A172 (cell line): Measurements from ENCODE around the gene DOK7. TPM values are rescaled to one million over a fixed set of nuclear protein-coding genes. Genes with fewer than 3 reads are reported as not detected.
"Not testable (repeated sequence)": the region's sequence is repeated elsewhere in the genome, so short reads cannot be mapped to it uniquely, and the experiment has no call there.

Source experiments
- DNase-seq: peaks from one replicate; pipeline ENCODE4 v3.0.0-alpha.2; 2015; ENCODE audit warnings: low spot score
- total RNA-seq: library from RNA; depleted of rRNA; stranded (reverse); fragments of >200 nt; shearing (Covaris generic); gene quantifications from 2 replicates; pipeline ENCODE4 v1.2.3, GENCODE V29; 2014; rRNA removed

DOK7 gene
- total RNA-seq, 1 experiment from 2014 or later = 21.4 TPM

DNA sequence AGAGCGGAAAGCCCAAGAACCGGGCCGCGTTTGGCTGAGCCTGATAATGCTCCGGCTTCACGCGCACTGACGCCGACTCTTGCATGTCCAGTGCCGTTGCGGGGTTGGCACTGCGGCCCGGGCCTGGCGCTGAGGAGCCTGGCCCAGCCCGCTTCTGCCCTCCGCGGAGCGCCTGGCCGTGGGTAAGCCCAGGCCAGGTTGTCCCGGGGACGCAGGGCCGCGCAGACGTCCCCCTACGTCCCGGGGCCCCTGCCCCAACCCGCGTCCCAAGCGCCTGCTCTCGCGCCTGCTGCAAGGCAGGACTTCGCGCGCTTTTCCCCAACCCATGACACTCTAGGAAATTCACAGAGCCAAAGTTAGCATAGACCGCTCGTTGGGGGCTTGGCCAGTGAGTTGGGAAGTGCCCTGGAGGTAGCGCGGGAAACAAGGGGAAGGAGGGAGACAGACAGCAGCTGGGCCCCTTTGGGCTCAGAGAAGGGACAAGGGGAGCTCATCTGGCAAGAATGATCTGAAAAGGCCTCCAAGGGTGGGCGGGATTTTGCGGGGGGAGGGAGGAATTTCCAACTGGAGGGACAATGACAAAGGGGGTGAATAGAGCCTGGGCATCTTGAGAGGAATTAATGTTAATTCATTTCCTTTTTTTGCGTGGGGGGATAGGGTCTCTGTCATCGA, 69.8 kb downstream of the DOK7 start:
- no peak for DNase-seq

DNA sequence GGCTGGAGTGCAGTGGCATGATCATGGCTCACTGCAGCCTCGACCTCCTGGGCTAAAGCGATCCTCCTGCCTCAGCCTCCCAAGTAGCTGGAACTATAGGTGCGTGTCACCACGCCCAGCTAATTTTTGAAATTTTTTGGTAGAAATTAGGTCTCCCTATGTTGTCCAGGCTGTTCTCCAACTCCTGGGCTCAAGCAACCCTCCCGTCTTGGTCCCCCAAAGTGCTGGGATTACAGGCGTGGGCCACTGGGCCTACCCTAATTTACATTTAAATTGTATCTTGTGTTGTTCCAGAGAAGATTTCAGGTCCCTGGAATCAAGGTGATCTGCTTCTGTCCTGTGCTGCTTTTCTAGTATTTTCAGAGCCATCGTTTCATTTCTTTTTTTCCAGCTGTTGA, 70.3 kb downstream of the DOK7 start:
- no peak for DNase-seq

DNA sequence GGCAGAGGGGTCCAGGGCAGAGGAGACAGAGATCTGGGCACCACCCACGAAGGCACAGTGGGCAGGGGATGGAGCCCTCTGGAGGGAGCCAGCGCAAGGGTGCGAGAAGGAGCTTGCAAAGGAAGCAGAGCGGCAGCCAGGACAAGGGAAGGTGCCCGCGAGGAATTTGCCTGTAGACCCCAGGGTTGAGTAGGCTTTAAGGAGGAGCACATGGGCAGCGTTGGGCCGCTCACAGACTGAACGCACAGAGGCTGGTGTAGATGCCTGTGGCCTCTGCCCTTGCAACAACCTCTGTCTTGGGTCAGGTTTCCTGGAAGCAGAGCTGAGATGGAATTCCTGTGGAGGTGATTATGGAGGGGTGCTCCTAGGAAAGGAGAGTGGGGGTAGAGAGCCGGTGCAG, 72.7 kb downstream of the DOK7 start:
- DNase-seq = not testable (repeated sequence)

DNA sequence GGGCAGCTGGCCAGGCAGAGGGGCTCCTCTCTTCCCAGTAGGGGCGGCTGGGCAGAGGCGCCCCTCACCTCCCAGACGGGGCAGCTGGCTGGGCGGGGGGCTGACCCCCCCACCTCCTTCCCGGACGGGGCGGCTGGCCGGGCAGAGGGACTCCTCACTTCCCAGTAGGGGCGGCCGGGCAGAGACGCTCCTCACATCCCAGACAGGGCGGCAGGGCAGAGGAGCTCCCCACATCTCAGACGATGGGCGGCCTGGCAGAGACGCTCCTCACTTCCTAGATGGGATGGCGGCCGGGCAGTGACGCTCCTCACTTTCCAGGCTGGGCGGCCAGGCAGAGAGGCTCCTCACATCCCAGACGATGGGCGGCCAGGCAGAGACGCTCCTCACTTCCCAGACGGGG, 75.8 kb downstream of the DOK7 start:
- not testable (repeated sequence) for DNase-seq

DNA sequence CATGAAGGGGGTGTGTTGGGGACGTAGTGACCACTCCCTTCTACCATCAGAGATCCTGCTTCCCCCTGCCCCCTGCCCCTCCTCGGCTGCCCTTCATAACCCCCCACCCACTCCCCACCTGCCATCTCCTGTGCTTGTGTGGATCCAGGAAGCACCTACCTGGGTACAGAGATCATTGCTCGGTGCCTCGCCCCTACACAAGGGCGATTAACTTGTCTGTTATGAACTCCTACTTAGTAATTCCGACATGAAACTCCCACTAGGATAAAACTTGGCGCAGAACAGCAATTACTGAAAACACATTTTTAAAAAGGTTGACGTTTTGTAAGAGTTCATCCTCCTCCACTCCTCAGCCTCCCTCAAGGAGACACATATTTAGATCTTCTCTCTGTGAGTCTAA, 80.3 kb downstream of the DOK7 start:
- DNase-seq = not testable (repeated sequence)

Other genes starting within 250 kb of the DOK7 start
- gene MSANTD1, start 214.1 kb upstream of the DOK7 start, total RNA-seq = 0.55 TPM in 1 of 2 replicates, not detected in the other
- gene RGS12, start 170.3 kb upstream of the DOK7 start, total RNA-seq = 12.4 and 16.2 TPM in 2 replicates
- gene HGFAC, start 21.3 kb upstream of the DOK7 start, total RNA-seq = 0.36 TPM in 1 of 2 replicates, not detected in the other
- gene LRPAP1, start 69.1 kb downstream of the DOK7 start, total RNA-seq = 116 and 171 TPM in 2 replicates